Inflammatory macrophage treated with lipopolysaccharide for 1 hour (primary cell): Measurements from ENCODE around the gene MUSTN1.

Experiments used
- DNase-seq, 2 donors: peaks; one replicate each; pipeline ENCODE4 v3.0.0-alpha.2; 2020 to 2022

The MUSTN1 gene

GRCh38 chr3:52831500-52832301 lies 3.1 kb downstream of the MUSTN1 start:
- peak in 1 of 2 donors; percentile 34 for DNase-seq

GRCh38 chr3:52830535-52831258 lies 4.1 kb downstream of the MUSTN1 start, which contains the start of gene ITIH4:
TSS of gene ITIH4 (minus strand) at chr3:52830672. CDS start at chr3:52830642, 30 bp downstream.
- DNase-seq, result no peak

GRCh38 chr3:52829906-52830463 lies 4.8 kb downstream of the MUSTN1 start:
- DNase-seq, result peak in 1 of 2 donors; percentile 14

GRCh38 chr3:52829482-52829881 lies 5.3 kb downstream of the MUSTN1 start:
- no peak for DNase-seq

GRCh38 chr3:52827866-52828376 lies 6.9 kb downstream of the MUSTN1 start:
- DNase-seq, result no peak

- DNase-seq, result peak in 1 of 2 donors; percentile 24
These were observed 7.4 kb downstream of the MUSTN1 start for GRCh38 chr3:52827441-52827840.

DNA sequence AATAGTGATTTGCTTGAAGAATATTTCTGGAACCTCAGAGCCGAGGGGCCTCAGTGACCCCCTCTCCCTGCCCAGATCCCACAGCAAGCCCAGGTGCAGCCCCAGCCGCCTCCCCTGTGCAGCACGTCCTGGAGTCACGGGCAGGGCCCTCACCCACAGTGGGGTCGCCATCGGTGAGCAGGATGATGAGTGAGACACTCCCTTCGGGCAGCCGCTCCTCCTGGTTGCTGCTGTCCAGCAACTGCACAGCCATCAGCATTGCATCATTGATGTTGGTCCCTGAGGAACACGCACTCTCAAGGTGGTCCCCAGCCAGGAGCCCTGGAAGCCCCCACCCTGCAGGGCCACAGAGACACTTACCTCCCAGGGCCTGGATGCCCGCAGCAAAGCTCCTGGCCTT lies 10.8 kb downstream of the MUSTN1 start:
- no peak for DNase-seq

GRCh38 chr3:52822363-52822762 lies 12.5 kb downstream of the MUSTN1 start:
- DNase-seq, result no peak

DNA sequence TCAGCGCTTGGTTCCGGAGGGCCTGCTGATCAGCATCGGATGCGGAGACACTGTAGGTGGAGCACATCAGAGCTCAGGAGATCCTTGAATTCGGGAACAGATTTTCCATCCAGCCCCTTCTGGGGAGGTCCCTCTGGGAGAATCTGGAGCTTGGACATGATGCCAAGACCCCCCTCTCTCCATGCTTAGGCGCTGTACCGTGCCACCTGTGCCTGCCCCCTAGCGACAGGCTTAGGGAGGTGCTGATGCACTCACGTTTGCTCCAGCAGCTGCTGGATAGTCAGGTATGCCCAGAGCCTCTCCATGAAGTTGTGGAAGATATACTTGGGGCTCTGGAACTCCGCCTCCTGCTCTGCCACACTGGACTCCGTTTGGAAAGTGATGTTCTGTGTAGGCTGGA lies 14.1 kb downstream of the MUSTN1 start:
- peak in 1 of 2 donors; percentile 9 for DNase-seq

DNA sequence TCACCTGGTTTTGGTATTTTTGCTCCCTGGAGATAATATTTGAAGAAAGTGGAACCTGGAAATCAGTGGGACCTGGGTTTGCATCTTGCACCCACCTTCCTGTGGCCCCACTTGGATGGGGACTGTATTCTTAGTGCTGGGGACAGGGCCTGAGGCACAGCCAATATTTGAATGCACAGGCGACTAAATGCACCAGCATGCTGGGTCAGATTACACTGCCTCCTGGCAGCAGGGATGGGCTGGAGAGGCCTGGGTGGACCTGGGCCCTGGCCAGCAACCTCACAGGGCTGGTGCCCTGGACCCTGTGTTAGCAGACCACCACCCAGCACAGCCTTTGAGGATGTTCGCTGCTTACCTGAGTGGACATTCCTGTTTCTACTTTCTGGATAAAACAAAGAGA lies 14.9 kb downstream of the MUSTN1 start:
- no peak for DNase-seq

DNA sequence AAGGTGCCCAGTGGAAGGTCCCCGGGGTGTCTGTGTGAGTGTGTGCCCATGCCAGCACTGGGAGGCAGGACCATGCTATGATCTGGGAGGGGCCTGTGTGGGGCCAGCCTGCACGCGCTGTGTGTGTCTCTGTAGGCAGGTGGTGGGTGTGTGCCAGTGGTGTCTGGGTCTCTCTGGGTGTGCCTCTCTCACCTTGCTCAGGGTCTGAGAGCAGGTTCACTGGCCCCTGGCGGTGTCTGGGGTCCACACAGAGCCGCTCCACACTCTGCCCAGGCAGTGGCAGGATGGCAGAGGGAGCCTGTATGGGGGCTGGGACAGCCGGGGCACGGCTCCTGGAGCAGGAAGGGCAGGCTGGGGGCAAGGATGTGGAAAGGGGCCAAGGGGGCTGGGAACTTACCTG lies 17.0 kb downstream of the MUSTN1 start:
- DNase-seq, result no peak

DNA sequence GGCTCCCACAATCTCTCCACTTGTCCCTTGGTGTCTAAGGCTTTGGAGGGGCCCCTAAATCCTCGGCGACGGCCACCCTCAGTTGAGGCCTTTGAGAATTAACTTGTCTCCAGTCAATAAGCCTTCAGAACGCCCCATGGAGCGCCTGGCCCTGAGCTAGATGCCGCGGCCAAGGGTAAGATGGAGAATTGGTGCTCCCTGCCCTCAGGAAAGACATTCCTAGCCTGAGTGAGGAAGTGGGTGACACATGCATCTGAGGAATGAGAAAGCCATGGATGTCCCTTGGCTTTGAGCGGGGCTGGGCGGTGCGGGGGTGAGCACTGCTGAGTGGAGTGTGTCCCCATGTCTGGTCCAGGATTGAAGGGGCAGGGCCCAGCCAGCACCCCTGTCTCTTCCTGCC lies 17.6 kb downstream of the MUSTN1 start:
- no peak for DNase-seq

DNA sequence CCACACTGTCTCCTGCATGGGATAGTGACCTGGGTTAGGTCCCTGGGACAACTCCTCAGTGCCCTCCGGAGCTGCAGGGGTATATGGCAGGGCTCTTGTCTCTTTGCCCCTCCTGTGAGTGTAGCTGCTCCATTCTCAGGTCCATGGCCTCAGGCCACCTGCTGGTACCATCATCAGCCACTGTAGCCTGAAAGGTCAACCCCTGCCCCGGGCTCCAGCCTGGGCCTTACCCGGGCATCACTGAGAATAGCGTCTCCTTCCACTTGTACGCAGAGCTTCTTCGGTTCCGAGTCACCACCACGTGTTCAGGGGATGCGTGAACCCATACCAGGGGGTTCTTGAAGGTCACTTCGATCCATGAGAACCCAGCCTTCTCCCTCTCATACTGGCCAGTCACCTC lies 18.2 kb downstream of the MUSTN1 start:
- DNase-seq, result no peak

GRCh38 chr3:52816199-52816598 lies 18.6 kb downstream of the MUSTN1 start:
- no peak for DNase-seq

DNA sequence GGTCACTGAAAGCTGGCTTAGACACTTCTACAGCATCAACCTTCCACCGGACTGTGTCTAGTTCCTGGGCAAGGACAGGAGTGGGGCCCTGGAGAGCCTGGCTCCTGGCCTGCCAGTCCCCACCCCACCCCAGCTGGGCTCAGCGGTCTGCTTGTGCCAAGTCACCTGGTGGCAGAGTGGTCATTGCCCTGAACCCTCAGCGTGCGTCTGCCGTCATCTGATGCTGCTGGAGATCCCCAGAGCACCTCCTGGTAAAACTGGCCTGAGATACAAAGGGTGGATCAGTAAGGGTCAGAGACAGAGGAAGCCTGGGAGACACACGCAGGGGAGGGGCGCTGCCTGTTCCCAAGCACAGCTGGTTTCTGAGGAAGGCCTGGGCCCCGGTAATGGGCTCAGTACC lies 21.0 kb downstream of the MUSTN1 start:
- DNase-seq, result no peak

DNA sequence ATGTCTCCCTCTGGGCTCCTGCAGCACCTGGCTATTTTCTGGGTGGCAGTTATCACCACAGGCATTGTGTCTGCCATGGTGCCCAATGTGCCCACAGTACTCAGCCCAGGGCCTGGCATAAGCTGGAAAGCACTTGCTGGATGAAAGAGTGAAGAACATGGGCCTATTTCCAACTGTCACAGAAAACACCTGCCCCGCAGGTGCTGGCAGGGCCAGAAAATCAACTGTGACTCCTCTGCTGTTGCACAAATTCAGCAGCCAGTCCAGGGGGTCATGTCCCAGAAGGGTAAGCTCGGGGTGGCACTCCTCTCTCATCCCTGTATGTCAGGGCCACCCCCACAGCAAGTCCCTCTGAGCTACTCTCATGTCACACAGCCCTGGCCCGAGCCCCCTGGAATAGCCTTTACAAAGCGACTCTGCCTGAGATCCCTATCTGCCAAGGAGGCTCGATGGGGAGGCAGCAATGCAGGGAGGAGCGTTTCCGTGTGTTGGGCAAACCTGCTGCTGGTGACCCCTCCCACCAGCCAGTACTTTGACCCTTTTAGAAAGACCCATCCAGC lies 23.3 kb downstream of the MUSTN1 start:
- no peak for DNase-seq

DNA sequence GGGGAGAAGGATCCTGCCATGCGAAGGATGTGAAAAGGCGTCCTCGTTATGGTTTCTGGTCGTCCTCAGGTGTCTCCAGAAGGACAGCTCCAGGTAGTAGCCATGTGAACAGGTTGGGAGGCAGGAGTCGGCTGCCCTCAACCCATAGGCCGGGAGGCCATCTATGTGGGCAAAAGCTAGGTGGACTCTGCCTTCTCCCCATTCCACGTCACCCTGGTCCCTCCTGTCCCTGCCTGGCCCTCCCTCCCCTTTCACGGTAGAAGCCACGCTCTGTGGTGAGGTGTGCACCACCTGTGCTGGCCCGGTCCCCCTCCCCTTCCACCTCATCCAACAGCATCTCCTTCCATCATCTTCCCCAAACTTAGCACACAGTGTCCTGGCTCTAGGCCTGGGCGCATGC lies 23.9 kb downstream of the MUSTN1 start:
- no peak for DNase-seq

- DNase-seq, result no peak
These were observed 25.0 kb downstream of the MUSTN1 start for GRCh38 chr3:52809662-52810377.

- DNase-seq, result no peak
These were observed 25.7 kb downstream of the MUSTN1 start for GRCh38 chr3:52809149-52809548.

- no peak for DNase-seq
These were observed 29.4 kb downstream of the MUSTN1 start for GRCh38 chr3:52805270-52806039.

DNA sequence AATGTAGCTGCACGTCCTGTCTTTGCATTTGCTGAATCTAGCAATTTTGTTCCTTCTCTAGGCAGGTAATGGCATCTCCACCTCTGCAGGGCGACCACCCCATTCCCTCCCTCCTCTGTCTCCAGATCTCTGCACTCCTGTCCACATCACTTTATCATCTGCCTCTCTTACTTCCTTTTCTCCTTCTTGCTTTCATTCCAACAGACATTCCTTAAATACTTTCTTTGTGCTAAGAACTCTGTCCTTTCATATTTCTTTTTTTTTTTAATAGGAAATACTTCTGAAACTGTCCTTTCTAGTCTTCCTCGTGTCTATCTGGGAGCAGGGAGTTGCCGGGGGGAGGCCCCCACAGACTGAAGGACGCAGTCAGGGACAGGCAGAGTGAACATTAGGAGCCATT lies 33.0 kb downstream of the MUSTN1 start:
- DNase-seq, result no peak

DNA sequence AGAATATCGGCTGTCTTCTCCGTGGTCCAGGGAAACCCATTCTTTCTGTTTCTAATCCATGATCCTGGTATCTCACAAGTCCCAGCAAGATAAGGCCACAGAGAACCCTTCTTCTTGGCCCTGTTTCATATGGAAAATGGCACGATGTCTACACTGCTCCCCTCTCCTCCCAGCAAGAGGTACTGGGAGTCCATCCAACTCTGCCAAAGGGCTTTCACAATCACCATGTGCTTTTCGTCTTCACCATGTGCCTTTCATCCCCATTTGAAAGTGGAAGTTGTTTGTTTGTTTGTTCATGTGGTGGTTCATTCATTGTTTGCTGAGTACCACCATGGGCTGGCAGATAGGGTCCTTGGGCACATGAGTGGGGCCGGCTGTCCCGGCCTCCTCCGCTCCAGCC lies 34.7 kb downstream of the MUSTN1 start:
- no peak for DNase-seq
